GM06990 (cell line): ENCODE results near the gene OGG1.

Source experiments
- DNase-seq: peaks from one replicate; pipeline ENCODE4 v3.0.0-alpha.2; 2011; ENCODE audit not compliant: insufficient read length; ENCODE audit errors: extremely low read depth
- H3K27me3 ChIP-seq: replicated peaks from 2 replicates; pipeline ENCODE4 v1.6.0; 2011; ENCODE audit warnings: low read length; ENCODE audit not compliant: control insufficient read depth, insufficient read depth
- H3K36me3 ChIP-seq: 2 replicates; pipeline ENCODE4 v1.5.1; 2011; ENCODE audit warnings: low read length; ENCODE audit not compliant: control insufficient read depth, insufficient read depth
- H3K4me3 ChIP-seq: replicated peaks from 2 replicates; pipeline ENCODE4 v1.5.1; 2011; ENCODE audit warnings: low read depth, mild to moderate bottlenecking, control low read depth, low read length
- CTCF ChIP-seq: IDR thresholded peaks from 2 replicates; pipeline ENCODE4 v1.5.1; 2011; ENCODE audit warnings: low read length, control low read depth, mild to moderate bottlenecking, inconsistent platforms; ENCODE audit not compliant: insufficient read depth, poor library complexity, severe bottlenecking

Gene OGG1

GRCh38 chr3:9703736-9704346 is 45.9 kb upstream of the OGG1 start, which contains the start of gene CPNE9:
CPNE9 (plus strand) TSS chr3:9703833; CDS start chr3:9703997, 164 bp downstream.
- Histone ChIP-seq H3K4me3 (no peak within 1 kb of the TSS), H3K36me3 (peaks cover 13% of the 10 kb centered on the region), H3K27me3 (no peaks in the 10 kb centered on the region; the same call in 1 of the 2 replicates)
- TF ChIP-seq CTCF = no peak
- DNase-seq = no peak

GRCh38 chr3:9704347-9705322 is 45.1 kb upstream of the OGG1 start:
- Histone ChIP-seq H3K27me3 (no peaks in the 10 kb centered on the region; the same call in 1 of the 2 replicates), H3K4me3 (no peak overlapping the region), H3K36me3 (peaks cover 13% of the 10 kb centered on the region)
- DNase-seq = no peak
- no peak for TF ChIP-seq CTCF

GRCh38 chr3:9710174-9710739 is 39.5 kb upstream of the OGG1 start:
- no peak for DNase-seq
- Histone ChIP-seq H3K36me3 (no peaks in the 10 kb centered on the region), H3K27me3 (no peaks in the 10 kb centered on the region; the same call in none of the 2 replicates), H3K4me3 (no peak overlapping the region)
- no peak for TF ChIP-seq CTCF

GRCh38 chr3:9712415-9712814 is 37.3 kb upstream of the OGG1 start:
- Histone ChIP-seq H3K4me3 (no peak overlapping the region), H3K27me3 (no peaks in the 10 kb centered on the region; the same call in none of the 2 replicates), H3K36me3 (no peaks in the 10 kb centered on the region)
- no peak for TF ChIP-seq CTCF
- no peak for DNase-seq

GRCh38 chr3:9713142-9713541 is 36.6 kb upstream of the OGG1 start:
- no peak overlapping the region for H3K4me3 ChIP-seq
- H3K27me3 ChIP-seq = no peaks in the 10 kb centered on the region; the same call in none of the 2 replicates
- no peak for DNase-seq
- no peaks in the 10 kb centered on the region for H3K36me3 ChIP-seq
- no peak for TF ChIP-seq CTCF
